Upper lobe of left lung (tissue), 6 donors: ENCODE data around the gene MLLT6. TPM values are rescaled to one million over a fixed set of nuclear protein-coding genes. Genes with fewer than 3 reads are reported as not detected.

Experiments
- ATAC-seq, 2 donors: fragments of 200-7000 bp; cut with Tn5 transposase; one replicate each; pipeline ENCODE4 v1.9.1; 2022; ENCODE audit warnings: mild to moderate bottlenecking in 2 of 2, moderate library complexity in 2 of 2; ENCODE audit not compliant: low FRiP score in 2 of 2
- DNase-seq, 2 donors: peaks; one replicate each; pipeline ENCODE4 v3.0.0-alpha.2; 2019 to 2020
- H3K27ac ChIP-seq, 4 donors: fragments of 200-600 bp; sonication (generic); one replicate each; pipeline ENCODE4 v1.5.1; 2016 to 2019
- H3K27me3 ChIP-seq, 4 donors: fragments of 200-600 bp; sonication (generic); one replicate each; pipeline ENCODE4 v1.5.1; 2017 to 2019
- H3K36me3 ChIP-seq, 4 donors: fragments of 200-600 bp; sonication (generic); one replicate each; pipeline ENCODE4 v1.5.1; 2016 to 2019
- H3K4me1 ChIP-seq, 4 donors: fragments of 200-600 bp; sonication (generic); one replicate each; pipeline ENCODE4 v1.5.1; 2018 to 2019
- H3K4me3 ChIP-seq, 4 donors: fragments of 200-600 bp; sonication (generic); one replicate each; pipeline ENCODE4 v1.5.1; 2017 to 2019; ENCODE audit warnings: mild to moderate bottlenecking in 2 of 4, moderate library complexity in 1 of 4
- H3K9me3 ChIP-seq, 4 donors: fragments of 200-600 bp; sonication (generic); one replicate each; pipeline ENCODE4 v1.5.1; 2018 to 2019
- CTCF ChIP-seq, 6 experiments: fragments of 450-650 bp in 4 of 6; fragments of 200-600 bp in 2 of 6; sonication (generic) in 2 of 6; IDR thresholded peaks; one replicate each; pipeline ENCODE4 v1.5.1; 2016 to 2019; ENCODE audit warnings: antibody characterized with exemption in 6 of 6
- EP300 ChIP-seq, 4 donors: sonication (generic); formaldehyde crosslinking; IDR thresholded peaks; one replicate each; pipeline ENCODE4 v1.5.1; 2017; ENCODE audit warnings: antibody characterized with exemption in 4 of 4, control low read depth in 2 of 4
- POLR2A ChIP-seq, 4 donors: fragments of 450-650 bp; IDR thresholded peaks; one replicate each; pipeline ENCODE4 v1.5.1; 2016 to 2017; ENCODE audit warnings: antibody characterized with exemption in 4 of 4, mild to moderate bottlenecking in 2 of 4
- POLR2AphosphoS5 ChIP-seq, 2 donors: sonication (generic); formaldehyde crosslinking; IDR thresholded peaks; one replicate each; pipeline ENCODE4 v1.5.1; 2017; ENCODE audit warnings: antibody characterized with exemption in 2 of 2
- WGBS, 2 donors: methylation state at CpG; one replicate each; pipeline ENCODE4 v1.1.5; 2017 to 2018; 5-methylcytosine and 5-hydroxymethylcytosine counted together
- total RNA-seq, 6 donors: library from RNA; depleted of rRNA in 4 of 6; stranded (reverse); fragments of >200 nt in 4 of 6; gene quantifications; one replicate each; pipeline versions ENCODE4 v1.1.0 to v1.2.1, GENCODE V29; 2016 to 2021
- donor health status: DM: no; HTN: no; CAD: no; lungs with moderate emphysema.
- donor health status: DM: no; HTN: yes; CAD: no; lungs with severe emphysema.

Gene MLLT6
- total RNA-seq, 6 donors from 2014 or later: 69.2 to 305 (median 122) TPM

DNA sequence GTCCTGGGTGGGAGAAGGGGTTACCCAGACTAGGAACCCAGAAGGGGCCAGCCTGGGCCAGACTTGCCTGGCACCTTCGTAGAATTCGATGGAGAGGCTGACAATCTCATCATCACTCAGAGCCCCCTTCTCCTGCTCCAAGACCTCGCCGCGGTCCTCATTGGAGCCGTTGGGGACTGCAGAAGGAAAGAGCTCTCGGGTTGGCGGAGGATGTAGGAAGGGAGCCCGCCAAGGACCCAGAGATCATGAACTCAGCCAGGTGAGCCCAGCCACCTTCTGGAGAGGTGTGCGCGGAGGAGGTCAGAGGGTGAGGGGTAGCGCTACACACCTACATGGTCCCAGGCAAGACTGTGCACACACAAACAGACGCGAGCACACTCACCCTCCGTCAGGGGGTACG, 33.6 kb downstream of the MLLT6 start:
- DNase-seq: no peak
- peaks cover 26 to 36% (median 30%) of the 10 kb centered on the region in 4 donors for H3K4me1 ChIP-seq
- no peaks in the 10 kb centered on the region for H3K9me3 ChIP-seq
- TF ChIP-seq EP300 (IDR thresholded peaks at IDR 0.05) (no peak), POLR2A (IDR thresholded peaks at IDR 0.05) (no peak), POLR2AphosphoS5 (IDR thresholded peaks at IDR 0.05) (no peak), CTCF (IDR thresholded peaks at IDR 0.05) (no peak)
- no peaks in the 10 kb centered on the region for H3K27me3 ChIP-seq
- no peak for ATAC-seq
- no peak overlapping the region for H3K4me3 ChIP-seq
- WGBS, 2 donors: 91 to 94% methylated on average over 16 of the region's 16 CpGs
- H3K36me3 ChIP-seq: peaks cover 3 to 56% (median 42%) of the 10 kb centered on the region in 4 donors
- H3K27ac ChIP-seq: no peak overlapping the region

DNA sequence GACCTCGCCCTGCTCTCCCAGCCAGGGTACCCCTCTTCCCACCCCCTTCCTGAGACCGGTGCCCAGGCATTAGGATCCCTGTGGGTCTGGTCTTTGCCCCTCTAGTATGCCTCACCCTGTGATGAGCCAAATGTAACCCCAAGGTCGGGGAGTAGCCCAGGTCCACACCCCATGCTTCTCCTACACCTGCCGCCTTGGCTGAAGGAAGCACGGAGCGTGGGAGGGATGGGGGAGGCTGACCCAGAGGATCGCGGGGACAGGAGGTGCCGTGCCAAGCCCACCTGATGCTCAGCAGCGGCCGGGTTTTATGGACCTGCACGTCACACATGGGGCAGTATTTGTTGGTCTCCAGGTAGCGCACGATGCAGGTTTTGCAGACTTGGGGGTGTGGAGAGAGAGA, 34.2 kb downstream of the MLLT6 start:
- Histone ChIP-seq H3K4me1 (peaks cover 31 to 38% (median 36%) of the 10 kb centered on the region in 4 donors), H3K36me3 (peaks cover 3 to 53% (median 39%) of the 10 kb centered on the region in 4 donors), H3K9me3 (no peaks in the 10 kb centered on the region), H3K27ac (no peak overlapping the region), H3K27me3 (no peaks in the 10 kb centered on the region), H3K4me3 (no peak overlapping the region)
- no peak for TF ChIP-seq CTCF (IDR thresholded peaks at IDR 0.05)
- TF ChIP-seq POLR2AphosphoS5 (IDR thresholded peaks at IDR 0.05): no peak
- TF ChIP-seq POLR2A (IDR thresholded peaks at IDR 0.05): no peak
- TF ChIP-seq EP300 (IDR thresholded peaks at IDR 0.05): no peak
- ATAC-seq (no peak), DNase-seq (no peak)
- WGBS, 2 donors: 89 to 93% methylated on average over 14 of the region's 14 CpGs

GRCh38 chr17:38740044-38740443, 35.0 kb downstream of the MLLT6 start:
- TF ChIP-seq POLR2A (IDR thresholded peaks at IDR 0.05): no peak
- no peak for TF ChIP-seq POLR2AphosphoS5 (IDR thresholded peaks at IDR 0.05)
- no peak for TF ChIP-seq EP300 (IDR thresholded peaks at IDR 0.05)
- no peak for TF ChIP-seq CTCF (IDR thresholded peaks at IDR 0.05)
- 67 to 77% methylated on average over 3 to 19 of the region's 19 CpGs for WGBS, 2 donors
- Histone ChIP-seq H3K4me3 (no peak overlapping the region), H3K9me3 (no peaks in the 10 kb centered on the region), H3K27me3 (no peaks in the 10 kb centered on the region), H3K4me1 (peaks cover 34 to 38% (median 37%) of the 10 kb centered on the region in 4 donors), H3K36me3 (peaks cover 3 to 49% (median 38%) of the 10 kb centered on the region in 4 donors), H3K27ac (no peak overlapping the region)
- no peak for ATAC-seq
- no peak for DNase-seq

DNA sequence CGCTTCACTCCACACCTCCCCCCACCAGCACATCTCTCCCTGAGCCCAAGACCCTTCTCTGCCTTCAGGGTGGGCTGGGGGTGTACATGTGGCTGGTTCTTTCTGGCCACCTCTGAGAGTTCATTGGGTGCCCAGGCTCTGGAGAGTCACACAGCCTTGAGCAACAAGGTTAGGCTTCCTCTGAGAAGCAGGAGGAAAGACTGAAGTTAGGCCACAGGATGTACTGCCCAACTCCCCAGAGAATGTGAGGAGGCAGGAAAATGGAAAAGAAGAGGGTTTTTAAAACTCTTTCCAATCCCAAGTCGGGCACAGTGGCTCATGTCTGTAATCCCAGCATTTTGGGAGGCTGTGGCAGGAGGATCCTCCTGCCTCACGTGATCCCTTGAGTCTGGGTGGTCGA, 35.7 kb downstream of the MLLT6 start:
- DNase-seq (no peak), ATAC-seq (no peak)
- Histone ChIP-seq H3K4me3 (no peak overlapping the region), H3K27ac (no peak overlapping the region), H3K36me3 (peaks cover 3 to 41% (median 34%) of the 10 kb centered on the region in 4 donors), H3K4me1 (peaks cover 32 to 46% (median 38%) of the 10 kb centered on the region in 4 donors), H3K27me3 (no peaks in the 10 kb centered on the region), H3K9me3 (no peaks in the 10 kb centered on the region)
- TF ChIP-seq POLR2A (IDR thresholded peaks at IDR 0.05) (no peak), CTCF (IDR thresholded peaks at IDR 0.05) (no peak), POLR2AphosphoS5 (IDR thresholded peaks at IDR 0.05) (no peak), EP300 (IDR thresholded peaks at IDR 0.05) (no peak)
- WGBS, 2 donors: 73 to 77% methylated on average over 4 of the region's 4 CpGs

- peaks cover 3 to 36% (median 29%) of the 10 kb centered on the region in 4 donors for H3K36me3 ChIP-seq
- H3K27ac ChIP-seq: peak overlapping the region; percentile 63 to 85 (median 68)
- H3K27me3 ChIP-seq: no peaks in the 10 kb centered on the region
- ATAC-seq: no peak
- no peaks in the 10 kb centered on the region for H3K9me3 ChIP-seq
- WGBS, 2 donors: 82 to 83% methylated on average over 3 to 5 of the region's 5 CpGs
- H3K4me1 ChIP-seq: peaks cover 38 to 52% (median 45%) of the 10 kb centered on the region in 4 donors
- DNase-seq: no peak
- TF ChIP-seq CTCF (IDR thresholded peaks at IDR 0.05) (no peak), POLR2A (IDR thresholded peaks at IDR 0.05) (no peak), EP300 (IDR thresholded peaks at IDR 0.05) (no peak), POLR2AphosphoS5 (IDR thresholded peaks at IDR 0.05) (no peak)
- H3K4me3 ChIP-seq: no peak overlapping the region
Measured at GRCh38 chr17:38741461-38741860, 36.4 kb downstream of the MLLT6 start.
